Muscle of back (tissue), 11 donors: ENCODE measurements around the gene DIP2A. TPM values are rescaled to one million over a fixed set of nuclear protein-coding genes. Genes with fewer than 3 reads are reported as not detected.

Experiments used
- DNase-seq, 3 donors: peaks; one replicate each; pipeline versions ENCODE4 v3.0.0 to v3.0.0-alpha.2; 2013
- polyA plus RNA-seq, 10 donors: library from polyadenylated mRNA; unstranded; fragments of 120-200 nt; gene quantifications; one replicate each; pipeline ENCODE4 v1.2.1, GENCODE V29; 2013; ENCODE audit not compliant: insufficient read length in 10 of 10

Gene DIP2A
- polyA plus RNA-seq, 10 donors, result 16.0 to 40.4 (median 22.3) TPM

DNA sequence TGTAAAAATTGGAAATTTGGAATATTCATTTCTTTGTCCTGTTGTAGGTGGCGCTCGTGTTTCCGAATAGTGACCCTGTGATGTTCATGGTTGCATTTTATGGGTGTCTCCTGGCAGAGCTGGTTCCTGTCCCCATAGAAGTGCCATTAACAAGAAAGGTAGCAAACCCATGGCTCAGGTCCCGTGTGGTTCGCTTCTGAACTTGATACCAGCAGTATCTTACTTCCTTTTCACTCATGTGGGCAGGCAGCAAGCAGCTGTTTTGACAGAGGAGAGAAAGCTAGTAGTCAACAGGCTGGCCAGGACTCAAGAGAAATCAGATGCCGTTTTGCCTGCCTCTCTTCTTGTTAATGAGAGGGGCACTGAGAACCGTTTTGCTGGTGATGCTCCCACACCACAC, 73.4 kb downstream of the DIP2A start:
- DNase-seq, result no peak

DNA sequence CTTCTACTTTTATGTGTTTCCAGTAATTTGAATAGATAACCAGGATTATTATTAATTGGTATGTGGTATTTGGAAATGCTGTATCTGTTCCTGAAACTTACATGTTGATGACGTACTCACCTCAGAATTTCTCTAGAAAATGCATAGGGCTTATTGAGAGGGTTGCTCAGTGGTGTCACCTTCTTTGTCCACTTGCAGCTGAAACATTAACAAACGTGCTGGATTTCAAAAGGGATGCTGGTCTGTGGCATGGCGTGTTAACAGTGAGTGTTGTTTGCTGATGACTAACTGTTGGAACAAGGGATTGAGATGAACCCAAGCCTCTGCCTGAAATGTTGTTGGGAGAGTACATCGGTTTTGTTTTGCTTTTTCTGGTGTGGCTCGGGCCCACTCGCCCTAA, 78.3 kb downstream of the DIP2A start:
- no peak for DNase-seq

DNA sequence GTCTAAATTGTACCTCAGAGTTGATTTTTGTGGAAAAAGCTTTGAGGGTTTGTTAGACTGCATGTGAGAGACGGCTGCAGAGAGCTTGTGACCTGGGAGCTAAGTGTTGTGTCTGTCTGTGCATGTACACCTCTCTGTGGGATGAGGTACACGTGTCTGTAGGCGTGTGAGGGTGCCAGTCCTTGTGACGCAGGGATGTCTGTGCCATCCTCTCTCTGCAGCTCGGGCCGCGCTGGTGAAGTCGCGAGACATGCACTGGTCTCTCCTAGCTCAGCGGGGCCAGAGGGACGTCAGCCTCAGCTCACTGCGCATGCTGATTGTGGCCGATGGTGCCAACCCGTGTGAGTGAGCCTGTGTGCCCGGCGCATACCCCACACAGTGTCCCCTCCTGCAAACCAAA, 79.6 kb downstream of the DIP2A start:
- no peak for DNase-seq

DNA sequence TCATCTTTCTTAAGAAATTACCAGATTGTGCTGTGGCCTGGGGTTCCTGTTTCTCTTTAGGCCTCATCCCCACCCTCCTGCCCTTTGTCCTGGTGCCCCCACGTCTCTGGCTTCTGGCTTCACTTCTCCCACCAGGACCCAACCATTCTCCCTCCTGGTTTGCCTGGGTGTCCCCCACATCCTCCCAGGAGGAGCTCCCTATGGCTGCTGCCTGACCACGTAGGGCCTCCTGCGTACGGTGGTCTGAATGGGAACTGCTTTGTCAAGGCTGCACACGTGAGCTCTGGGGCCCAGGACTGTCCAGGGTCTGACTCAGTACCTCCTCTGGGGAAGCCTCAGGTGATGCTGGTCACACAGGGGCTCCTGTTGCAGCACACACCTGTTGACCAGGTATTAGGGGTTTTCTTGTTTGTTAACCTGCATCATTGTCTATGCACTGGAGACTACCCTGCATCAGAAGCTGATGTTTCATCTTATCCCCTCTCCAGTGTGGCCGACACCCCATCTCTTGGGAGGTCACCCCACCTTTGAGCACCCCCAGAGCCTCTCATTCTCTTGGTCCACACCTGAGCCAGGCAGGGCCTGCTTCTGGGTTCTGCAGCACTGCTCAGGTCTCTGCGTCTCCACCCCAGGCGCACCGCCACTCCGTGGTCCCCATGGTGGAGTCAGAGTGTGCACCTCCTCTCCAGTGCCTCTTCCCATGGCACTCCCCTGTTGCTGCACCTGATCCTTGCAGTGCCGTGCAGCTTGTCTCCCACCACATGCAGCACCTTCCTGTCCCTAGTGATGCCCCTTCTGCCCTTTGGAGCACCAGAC, 80.4 kb downstream of the DIP2A start:
- DNase-seq, result no peak

DNA sequence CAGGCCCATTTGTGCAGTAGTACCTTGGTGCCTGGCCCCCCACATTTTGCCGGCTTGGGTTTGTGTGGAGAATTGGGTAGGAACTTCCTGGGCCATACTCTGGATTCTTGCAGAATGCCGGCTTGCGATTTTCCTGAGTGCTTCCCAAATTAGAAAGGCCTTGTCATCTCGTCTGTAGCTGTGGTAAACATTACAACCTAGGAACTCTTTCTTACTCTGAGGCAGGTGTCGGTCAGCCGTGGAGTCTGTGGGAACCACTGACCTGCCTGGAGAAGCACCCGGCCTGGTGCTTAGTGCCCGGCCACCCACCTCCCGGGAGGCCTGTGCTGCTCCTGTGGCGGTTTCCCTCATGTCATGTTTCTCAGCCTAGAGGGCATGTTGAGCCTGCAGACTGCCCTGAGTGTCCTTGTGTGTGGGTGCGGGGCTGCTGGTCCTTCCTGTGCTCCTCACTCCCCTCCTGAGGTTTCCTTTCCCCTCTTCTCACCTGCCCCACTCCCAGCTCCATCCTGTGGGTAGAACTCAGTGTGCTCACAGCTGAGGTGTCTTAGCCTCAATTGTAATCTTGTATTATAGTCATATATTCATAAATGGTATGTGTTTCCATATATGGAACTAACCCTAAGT, 81.5 kb downstream of the DIP2A start:
- no peak for DNase-seq

DNA sequence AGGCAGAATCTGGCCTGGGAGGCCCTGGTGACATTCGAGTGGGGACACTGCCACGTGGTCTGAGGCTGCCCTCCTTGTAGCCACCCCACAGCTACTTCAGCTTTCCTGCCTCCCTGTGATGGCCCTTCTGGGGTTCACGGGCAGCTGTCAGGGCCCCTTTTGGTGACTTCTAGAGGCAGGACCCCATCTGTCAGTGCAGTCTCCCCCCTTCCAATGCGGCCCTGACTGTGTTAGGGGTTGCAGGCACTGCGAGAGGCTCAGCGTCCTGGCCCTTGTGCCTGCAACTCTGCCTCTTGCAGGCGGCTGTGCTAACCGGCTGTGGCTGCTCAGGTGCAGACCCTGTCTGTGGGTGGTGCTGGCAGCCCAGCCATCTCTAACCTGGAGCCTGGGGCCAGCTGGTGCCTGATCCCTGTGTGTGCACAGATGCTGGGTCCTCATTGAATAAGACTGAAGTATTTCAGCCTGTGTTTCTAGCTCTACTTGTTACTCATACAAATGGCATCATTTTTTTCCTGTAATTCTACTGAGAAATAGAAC, 84.0 kb downstream of the DIP2A start:
- no peak for DNase-seq

DNA sequence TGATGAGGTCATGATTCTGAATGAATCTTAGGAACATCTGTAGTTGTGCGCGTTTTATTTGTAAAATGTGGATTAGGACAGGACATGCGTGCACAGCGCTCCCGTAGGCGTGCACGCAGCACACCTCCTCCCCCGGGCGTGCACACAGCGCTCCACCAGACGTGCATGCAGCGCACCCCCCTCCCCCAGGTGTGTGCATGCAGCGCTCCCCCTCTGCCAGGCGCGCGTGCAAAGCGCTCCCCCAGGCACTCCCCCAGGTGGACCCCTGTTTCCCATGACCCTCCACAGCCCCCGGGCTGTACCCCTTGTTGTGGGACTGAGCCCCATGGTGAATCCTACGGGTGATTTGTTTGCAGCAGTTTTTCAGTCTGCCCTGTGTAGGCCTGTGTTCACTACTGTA, 84.6 kb downstream of the DIP2A start:
- no peak for DNase-seq

DNA sequence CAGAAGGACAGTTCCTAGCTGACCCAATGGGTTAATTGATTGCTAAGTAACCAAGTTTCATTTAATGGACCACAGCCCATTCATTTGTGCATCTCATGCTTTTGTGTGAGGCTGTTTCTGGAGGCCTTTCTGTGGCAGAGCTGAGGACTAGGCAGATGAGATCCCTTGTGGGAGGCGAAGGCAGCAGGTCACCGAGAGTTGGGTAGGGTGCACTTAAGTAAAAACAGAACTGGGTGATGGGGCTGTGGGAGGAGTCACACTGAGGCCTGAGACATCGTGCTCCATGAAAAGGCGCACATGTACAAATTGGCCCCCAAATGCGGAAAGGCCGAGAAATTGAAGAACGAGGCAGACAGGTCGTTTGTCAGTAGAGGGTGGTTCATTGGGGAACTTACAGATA, 85.3 kb downstream of the DIP2A start:
- DNase-seq, result no peak

DNA sequence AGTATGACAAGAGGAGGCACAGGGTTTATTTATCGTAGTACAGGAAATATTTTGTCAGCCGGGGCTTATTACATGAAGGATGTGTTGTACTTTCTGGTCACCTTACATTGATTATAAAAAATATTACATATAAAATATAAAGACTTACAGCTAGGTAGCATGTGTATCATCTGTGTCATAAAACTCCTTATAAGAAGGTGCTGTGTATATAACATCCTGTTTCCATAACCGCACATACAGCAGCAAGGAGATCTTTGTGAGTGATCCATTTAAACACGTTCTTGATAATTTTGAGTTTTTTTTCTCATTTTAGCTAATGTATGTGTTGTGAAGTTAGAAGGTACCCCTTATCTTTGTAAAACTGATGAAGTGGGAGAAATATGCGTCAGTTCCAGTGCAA, 86.1 kb downstream of the DIP2A start:
- no peak for DNase-seq

DNA sequence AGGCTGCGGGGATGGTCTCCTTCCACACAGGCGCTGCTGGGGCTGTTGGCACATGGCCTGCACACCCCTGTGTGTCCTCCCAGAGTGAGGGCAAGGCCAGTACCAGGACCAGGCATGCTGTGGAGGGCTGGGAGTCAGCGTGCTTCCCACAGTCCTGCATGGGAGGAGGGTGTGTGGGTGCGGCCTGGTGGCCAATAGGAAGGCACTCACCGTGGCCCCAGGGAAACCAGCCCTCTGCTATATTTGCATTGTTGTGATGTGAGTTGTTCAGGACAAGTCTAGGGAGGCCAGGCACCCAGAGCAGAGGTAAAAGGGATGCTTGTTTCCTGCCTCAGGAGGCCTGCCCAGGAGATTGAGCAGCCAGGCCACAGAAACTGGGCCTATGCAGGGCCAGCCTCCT, 86.7 kb downstream of the DIP2A start:
- no peak for DNase-seq

DNA sequence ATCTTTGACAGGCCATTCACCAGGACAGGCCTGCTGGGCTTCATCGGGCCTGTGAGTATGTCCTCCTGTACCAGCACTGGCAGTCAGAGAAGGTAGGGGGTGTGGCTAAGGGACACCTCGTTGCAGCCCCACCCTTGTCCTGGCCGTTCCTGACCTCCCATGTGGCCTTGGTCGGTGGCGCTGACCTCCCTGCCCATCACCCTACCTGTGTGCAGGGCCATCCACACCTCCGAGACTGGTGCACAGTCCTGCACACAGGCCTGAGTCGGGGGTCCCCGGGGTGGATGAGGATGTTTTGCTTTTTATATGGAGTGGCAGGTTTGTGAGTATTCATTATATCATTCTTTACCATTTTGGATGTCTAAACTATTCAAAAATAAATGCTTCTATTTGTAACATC, 87.2 kb downstream of the DIP2A start:
- DNase-seq, result no peak

DNA sequence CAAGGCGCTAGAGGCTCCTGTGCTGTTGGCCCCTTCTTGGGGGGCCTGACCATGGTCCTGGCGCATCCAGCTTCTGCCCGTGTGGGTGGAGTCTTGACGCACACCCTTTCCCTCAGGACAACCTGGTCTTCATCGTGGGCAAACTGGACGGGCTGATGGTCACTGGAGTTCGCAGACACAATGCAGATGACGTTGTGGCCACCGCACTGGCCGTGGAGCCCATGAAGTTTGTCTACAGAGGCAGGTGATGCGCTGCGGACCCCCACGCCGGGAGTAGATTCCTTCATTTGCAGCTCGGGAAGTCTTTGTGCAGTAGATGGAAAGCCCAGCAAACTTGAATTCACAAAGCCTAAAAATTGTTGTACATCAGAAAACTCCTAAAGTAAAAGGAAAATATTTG, 88.1 kb downstream of the DIP2A start:
- no peak for DNase-seq

DNA sequence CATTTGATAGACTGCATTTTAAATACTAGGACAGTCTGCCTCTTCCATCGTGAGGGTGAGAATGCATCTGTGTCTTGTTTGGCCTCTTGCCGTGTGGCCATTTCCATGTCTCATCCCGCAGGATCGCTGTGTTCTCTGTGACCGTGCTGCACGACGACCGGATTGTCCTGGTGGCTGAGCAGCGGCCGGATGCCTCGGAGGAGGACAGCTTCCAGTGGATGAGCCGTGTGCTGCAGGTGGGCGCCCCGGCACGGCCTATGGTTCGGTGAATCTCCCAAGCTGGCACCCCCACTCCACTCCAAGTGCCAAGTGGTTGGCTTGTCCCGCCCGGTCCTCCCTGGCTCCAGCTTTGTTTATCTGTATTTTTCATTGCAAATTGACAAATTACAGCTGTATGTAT, 91.0 kb downstream of the DIP2A start:
- no peak for DNase-seq

DNA sequence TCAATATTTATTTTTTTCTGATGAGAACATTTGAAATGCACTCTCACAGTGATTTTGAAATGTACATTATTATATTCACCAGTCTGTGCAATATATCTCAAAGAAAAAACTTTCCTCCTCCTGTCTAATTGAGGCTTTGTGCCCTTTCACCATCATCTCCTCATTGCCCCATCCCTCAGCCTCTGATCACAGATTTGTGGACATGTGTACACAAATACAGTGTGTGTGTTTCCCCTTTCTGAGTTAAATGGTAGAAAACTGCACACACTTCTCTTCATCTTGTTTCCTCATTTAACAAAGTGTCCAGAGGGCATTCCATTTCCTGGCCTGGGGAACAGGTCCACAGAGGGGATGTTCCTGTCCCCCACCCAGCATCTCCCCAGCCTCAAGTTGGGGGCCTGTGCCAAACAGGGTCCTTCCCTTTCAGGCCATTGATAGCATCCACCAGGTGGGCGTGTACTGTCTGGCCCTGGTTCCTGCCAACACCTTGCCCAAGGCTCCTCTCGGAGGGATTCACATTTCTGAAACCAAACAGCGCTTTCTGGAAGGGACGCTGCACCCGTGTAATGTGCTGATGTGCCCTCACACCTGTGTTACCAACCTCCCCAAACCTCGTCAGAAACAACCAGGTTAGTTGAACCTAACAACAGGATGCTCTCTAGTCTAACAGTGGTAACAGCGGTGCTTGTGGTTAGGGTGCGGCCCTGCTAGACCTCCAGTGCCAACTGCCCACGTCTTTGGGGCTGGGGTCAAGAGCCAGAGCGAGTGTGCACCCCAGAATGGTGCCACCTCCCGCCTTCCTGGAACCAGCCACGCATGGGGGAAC, 91.6 kb downstream of the DIP2A start:
- DNase-seq, result no peak

DNA sequence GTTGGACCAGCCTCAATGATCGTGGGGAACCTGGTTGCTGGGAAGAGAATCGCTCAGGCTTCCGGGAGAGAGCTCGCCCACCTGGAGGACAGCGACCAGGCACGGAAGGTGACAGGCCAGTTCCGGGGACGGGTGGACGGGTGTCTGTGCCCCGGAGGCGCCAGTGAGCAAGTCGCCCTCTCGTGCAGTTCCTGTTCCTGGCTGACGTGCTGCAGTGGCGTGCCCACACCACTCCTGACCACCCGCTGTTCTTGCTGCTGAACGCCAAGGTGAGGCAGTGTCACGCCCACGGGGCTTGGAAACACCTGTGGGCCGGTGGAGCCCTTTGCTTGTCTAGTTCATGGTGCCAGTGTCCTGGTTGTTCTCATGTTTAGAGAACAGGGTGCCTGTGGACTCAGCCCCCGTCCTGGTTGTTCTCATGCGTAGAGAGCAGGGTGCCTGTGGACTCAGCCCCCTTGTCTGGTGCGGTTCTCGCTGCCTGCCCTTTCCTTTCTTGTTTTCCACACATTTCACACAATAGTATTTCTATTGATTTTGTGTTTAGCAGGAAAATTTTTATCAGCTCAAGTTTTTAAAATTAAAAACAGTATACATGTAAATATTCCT, 93.0 kb downstream of the DIP2A start:
- no peak for DNase-seq

DNA sequence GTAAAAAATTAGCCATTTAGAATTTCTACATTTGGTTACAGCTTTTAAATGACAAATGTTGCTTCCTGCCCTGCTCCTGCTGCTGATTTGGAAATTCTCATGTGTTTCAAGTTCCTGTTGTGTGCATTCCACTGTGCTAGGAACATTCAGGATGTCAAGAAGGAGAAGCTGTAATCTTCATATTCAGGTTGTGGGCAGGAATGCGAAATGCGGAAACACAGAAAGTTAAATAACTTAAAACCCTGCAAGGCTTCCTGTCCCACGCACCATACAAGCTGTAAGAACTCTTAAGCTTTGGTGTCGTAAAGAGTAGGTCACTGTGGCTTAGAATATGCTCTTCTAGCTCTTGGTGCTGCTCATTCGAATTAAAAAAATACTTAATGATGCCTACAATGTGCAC, 93.6 kb downstream of the DIP2A start:
- no peak for DNase-seq

DNA sequence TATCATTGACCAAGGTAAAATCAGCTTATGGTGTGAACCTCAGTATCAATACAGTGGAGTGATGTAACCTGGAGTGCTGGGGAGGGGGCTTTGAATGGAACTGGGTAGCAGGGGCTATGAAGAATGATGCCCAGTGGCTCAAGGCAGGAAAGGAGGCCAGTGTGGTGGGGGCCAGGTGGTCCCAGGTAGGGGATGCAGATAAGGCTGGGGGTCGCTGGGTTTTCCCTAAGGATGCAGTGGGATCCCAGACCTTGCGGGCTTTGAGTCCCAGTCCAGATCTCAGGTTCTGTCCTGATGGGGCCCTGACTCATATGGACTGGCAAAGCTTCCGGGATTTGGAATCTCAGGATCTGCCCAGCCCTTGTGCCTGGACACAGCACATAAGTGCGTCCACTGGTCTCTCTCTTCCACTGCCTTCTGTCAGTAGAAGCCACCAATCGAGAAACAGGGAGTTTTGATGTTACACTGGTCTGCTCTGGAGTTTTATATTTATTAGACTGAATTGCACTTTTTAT, 94.2 kb downstream of the DIP2A start:
- DNase-seq, result no peak

DNA sequence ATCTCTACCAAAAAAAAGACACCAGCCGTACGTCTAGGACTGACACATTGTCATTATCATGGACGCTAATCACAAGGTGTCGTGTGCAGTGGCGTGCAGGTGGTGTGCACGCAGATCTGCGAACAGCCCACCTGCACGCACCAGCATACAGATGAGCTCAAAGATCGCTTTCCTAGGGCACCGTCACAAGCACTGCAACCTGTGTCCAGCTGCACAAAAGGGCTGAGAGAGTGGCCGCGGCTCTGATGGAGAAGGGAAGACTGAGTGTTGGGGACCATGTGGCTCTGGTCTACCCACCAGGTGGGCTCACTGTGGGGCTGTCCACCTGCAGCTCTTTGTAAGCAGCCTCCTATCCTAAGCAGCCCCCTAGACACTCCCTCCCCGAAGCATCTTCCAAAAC, 95.3 kb downstream of the DIP2A start:
- DNase-seq, result no peak

DNA sequence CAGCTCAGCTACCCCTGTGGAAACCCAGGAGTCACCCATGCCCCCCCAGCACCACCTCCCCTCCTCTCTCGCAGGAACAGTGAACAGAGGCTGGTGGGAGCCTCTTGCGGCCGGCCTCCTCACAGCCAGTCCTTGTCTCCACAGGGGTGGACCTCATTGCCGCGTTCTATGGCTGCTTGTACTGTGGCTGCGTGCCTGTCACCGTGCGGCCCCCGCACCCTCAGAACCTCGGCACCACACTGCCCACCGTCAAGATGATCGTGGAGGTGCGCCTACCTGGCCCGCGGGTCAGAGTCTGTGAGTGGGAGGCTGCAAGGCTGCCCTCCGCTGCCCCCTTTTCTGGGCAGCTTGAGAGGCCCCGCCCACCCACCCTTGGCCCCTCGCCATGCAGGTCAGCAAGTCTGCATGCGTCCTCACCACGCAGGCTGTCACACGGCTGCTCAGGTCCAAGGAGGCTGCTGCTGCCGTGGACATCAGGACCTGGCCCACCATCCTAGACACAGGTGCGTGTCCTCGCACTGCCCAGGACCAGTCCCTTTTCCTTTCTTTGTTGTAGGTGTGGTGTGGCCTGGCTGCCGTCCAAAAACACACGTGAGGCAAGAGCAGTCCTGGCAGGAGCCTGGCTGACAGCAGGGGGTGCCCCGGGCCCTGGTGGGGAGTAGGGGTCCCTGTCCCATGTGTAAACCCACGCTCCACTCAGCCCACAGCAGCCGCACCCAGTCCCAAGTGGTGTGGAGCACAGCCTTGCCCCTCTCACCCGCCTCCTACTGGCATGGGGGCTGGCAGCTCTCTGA, 95.9 kb downstream of the DIP2A start:
- DNase-seq, result no peak

DNA sequence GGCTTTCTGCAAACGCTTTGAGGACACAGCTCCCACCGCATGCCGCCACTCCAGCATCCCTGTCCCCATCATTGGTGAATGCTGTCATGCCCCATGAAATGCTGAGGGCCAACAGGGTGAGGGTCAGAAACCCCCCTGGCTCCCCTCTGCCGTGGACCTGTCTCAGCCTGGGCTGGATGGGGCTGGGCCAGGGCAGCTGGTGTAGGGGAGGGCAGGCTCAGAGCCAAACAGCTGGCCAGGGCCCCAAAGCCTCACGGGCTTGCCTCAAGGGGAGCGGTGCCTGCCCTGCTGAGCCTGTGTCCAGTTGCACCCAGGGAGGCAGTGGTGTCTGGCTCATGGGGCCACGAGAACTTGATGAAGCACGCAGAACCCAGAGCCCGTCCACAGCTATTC, 96.5 kb downstream of the DIP2A start:
- DNase-seq, result no peak

DNA sequence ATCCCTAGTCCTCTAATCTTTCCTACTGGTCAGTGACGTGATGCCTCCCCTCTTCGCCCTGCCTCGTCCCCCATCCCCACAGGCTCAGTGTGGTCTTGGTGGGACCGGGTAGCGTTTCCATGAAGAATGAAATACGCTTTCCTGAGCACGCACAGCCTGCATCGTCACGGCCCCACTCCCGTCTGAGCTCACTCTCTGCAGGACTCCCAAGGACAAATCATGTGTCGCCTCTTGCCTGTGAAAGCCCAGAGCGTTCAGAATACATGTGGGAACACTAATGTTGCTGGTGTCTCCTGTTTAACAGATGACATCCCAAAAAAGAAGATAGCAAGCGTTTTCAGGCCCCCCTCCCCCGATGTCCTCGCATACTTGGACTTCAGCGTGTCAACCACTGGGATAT, 97.0 kb downstream of the DIP2A start:
- DNase-seq, result no peak
